Gastrocnemius medialis (tissue), 4 donors: ENCODE results near the gene KLHL41. TPM values are rescaled to one million over a fixed set of nuclear protein-coding genes. Genes with fewer than 3 reads are reported as not detected.
"Not testable (repeated sequence)": the region's sequence is repeated elsewhere in the genome, so short reads cannot be mapped to it uniquely, and the experiment has no call there.

Source experiments
- ATAC-seq, 2 donors: fragments of 150-250 bp; one replicate each; pipeline ENCODE4 v1.9.1; 2016
- DNase-seq, 2 donors: peaks; one replicate each; pipeline ENCODE4 v3.0.0-alpha.2; 2019
- H3K27ac ChIP-seq, 4 donors: fragments of 200-600 bp; sonication (generic); 1 replicate in 1 of 4; 2 replicates in 3 of 4; pipeline ENCODE4 v1.5.1; 2016 to 2018; ENCODE audit warnings: mild to moderate bottlenecking in 2 of 4, moderate library complexity in 1 of 4
- H3K27me3 ChIP-seq, 3 donors: fragments of 200-600 bp; sonication (generic) in 2 of 3; 1 replicate in 1 of 3; 2 replicates in 2 of 3; pipeline versions ENCODE4 v1.5.1 to v1.6.0; 2016 to 2019; ENCODE audit warnings: mild to moderate bottlenecking in 1 of 3, moderate library complexity in 1 of 3
- H3K36me3 ChIP-seq, 2 donors: fragments of 200-600 bp; sonication (generic) in 1 of 2; one replicate each; pipeline ENCODE4 v1.5.1; 2017 to 2018
- H3K4me1 ChIP-seq, 2 donors: fragments of 200-600 bp; sonication (generic) in 1 of 2; one replicate each; pipeline ENCODE4 v1.5.1; 2016 to 2017; ENCODE audit warnings: mild to moderate bottlenecking in 2 of 2
- H3K4me3 ChIP-seq, 4 donors: fragments of 200-600 bp; sonication (generic) in 3 of 4; 1 replicate in 1 of 4; 2 replicates in 3 of 4; pipeline ENCODE4 v1.5.1; 2016 to 2019; ENCODE audit warnings: mild to moderate bottlenecking in 2 of 4
- H3K9me3 ChIP-seq, 3 donors: fragments of 200-600 bp; sonication (generic) in 2 of 3; 1 replicate in 1 of 3; 2 replicates in 2 of 3; pipeline ENCODE4 v1.5.1; 2016 to 2019
- CTCF ChIP-seq, 5 experiments: fragments of 450-650 bp in 3 of 5; fragments of 200-600 bp in 2 of 5; sonication (generic) in 2 of 5; IDR thresholded peaks in 4 of 5; conservative IDR thresholded peaks in 1 of 5; 1 replicate in 4 of 5; 2 replicates in 1 of 5; pipeline ENCODE4 v1.5.1; 2016 to 2019; ENCODE audit warnings: antibody characterized with exemption in 5 of 5, mild to moderate bottlenecking in 3 of 5, moderate library complexity in 3 of 5
- POLR2A ChIP-seq, 2 donors: fragments of 450-650 bp; IDR thresholded peaks; one replicate each; pipeline ENCODE4 v1.6.1; 2017; ENCODE audit warnings: antibody characterized with exemption in 2 of 2, mild to moderate bottlenecking in 2 of 2, moderate library complexity in 2 of 2
- in situ Hi-C, 4 donors: fragments of 200-750 bp; cut with MboI; loops; one replicate each; pipeline versions ENCODE4 v1.15.0 to v1.8.0; 2017; ENCODE audit warnings: low sequenced_read_pairs in 4 of 4
- intact Hi-C: fragments of 100-400 bp; cut with DNase I; formaldehyde crosslinking; loops from one replicate; pipeline ENCODE4 v1.15.1; 2023; ENCODE audit warnings: low total_unique reads
- total RNA-seq, 4 donors: library from RNA; depleted of rRNA; stranded (reverse); fragments of >200 nt; gene quantifications; one replicate each; pipeline versions ENCODE4 v1.1.0 to v1.2.3, GENCODE V29; 2016

Gene KLHL41
- total RNA-seq, 4 donors from 2014 or later = 2,008 to 3,010 (median 2,782) TPM

GRCh38 chr2:169513926-169514325 lies 4.4 kb downstream of the KLHL41 start:
- Histone ChIP-seq H3K36me3 (peaks cover 0 to 38% of the 10 kb centered on the region in 2 donors), H3K4me1 (peaks cover 29 to 31% of the 10 kb centered on the region in 2 donors), H3K27ac (peak overlapping the region; percentile 90 to 95 (median 92)), H3K9me3 (no peaks in the 10 kb centered on the region), H3K27me3 (no peaks in the 10 kb centered on the region), H3K4me3 (peak overlapping the region; percentile 71 to 74 (median 72))
- in situ Hi-C loops = no loop called here
- DNase-seq (peak; percentile 78 to 90), ATAC-seq (peak; percentile 65 to 70)
- TF ChIP-seq CTCF (IDR thresholded peaks at IDR 0.05 in 4 of 5, conservative IDR thresholded peaks at IDR 0.05 in 1 of 5) (no peak), POLR2A (IDR thresholded peaks at IDR 0.05) (peak in 1 of 2 donors; percentile 63)
- intact Hi-C loops = loop anchor here (5.0 to 10.0 kb wide), 2 partner anchors 311 to 1648 kb away; partner anchors contain the start of genes METTL5, TLK1 and UBR3

- H3K9me3 ChIP-seq, H3K27me3 ChIP-seq, in situ Hi-C loops, ATAC-seq, DNase-seq: not testable (repeated sequence)
- Histone ChIP-seq H3K4me1 (peaks cover 25 to 38% of the 10 kb centered on the region in 2 donors), H3K27ac (peak overlapping the region; percentile 90 to 95 (median 92)), H3K4me3 (peak overlapping the region; percentile 51 to 74 (median 72)), H3K36me3 (peaks cover 0 to 47% of the 10 kb centered on the region in 2 donors)
- intact Hi-C loops = loop anchor here (5.0 to 10.0 kb wide), 3 partner anchors 37 to 1648 kb away; partner anchors contain the start of genes BBS5, METTL5, TLK1 and UBR3
Measured at GRCh38 chr2:169514758-169515157, 5.3 kb downstream of the KLHL41 start.

- peak overlapping the region; percentile 15 to 74 (median 62) for H3K4me3 ChIP-seq
- peak; percentile 65 to 78 for ATAC-seq
- DNase-seq = peak; percentile 73 to 81
- H3K27me3 ChIP-seq, in situ Hi-C loops, H3K9me3 ChIP-seq: not testable (repeated sequence)
- peak in 1 of 2 donors; percentile 27 for TF ChIP-seq POLR2A (IDR thresholded peaks at IDR 0.05)
- intact Hi-C loops = loop anchor here (5.0 to 10.0 kb wide), 2 partner anchors 39 to 308 kb away; partner anchors contain the start of genes BBS5, METTL5 and UBR3
- H3K27ac ChIP-seq = peak overlapping the region; percentile 90 to 95 (median 92)
- peaks cover 38 to 43% of the 10 kb centered on the region in 2 donors for H3K4me1 ChIP-seq
- H3K36me3 ChIP-seq = peaks cover 0 to 61% of the 10 kb centered on the region in 2 donors
Measured at GRCh38 chr2:169516488-169516995, 7.0 kb downstream of the KLHL41 start.

- H3K27ac ChIP-seq = peak overlapping the region; percentile 90 to 95 (median 92)
- in situ Hi-C loops (no loop called here), intact Hi-C loops (no loop called here)
- peaks cover 0 to 86% of the 10 kb centered on the region in 2 donors for H3K36me3 ChIP-seq
- peaks cover 46 to 47% of the 10 kb centered on the region in 2 donors for H3K4me1 ChIP-seq
- no peak for TF ChIP-seq CTCF (IDR thresholded peaks at IDR 0.05 in 4 of 5, conservative IDR thresholded peaks at IDR 0.05 in 1 of 5)
- TF ChIP-seq POLR2A (IDR thresholded peaks at IDR 0.05) = no peak
- H3K27me3 ChIP-seq = no peaks in the 10 kb centered on the region
- H3K9me3 ChIP-seq = no peaks in the 10 kb centered on the region
- no peak for DNase-seq
- ATAC-seq = no peak
- no peak overlapping the region for H3K4me3 ChIP-seq
Measured at GRCh38 chr2:169520896-169521295, 11.4 kb downstream of the KLHL41 start.

GRCh38 chr2:169523681-169524080 lies 14.2 kb downstream of the KLHL41 start:
- peaks cover 22 to 28% of the 10 kb centered on the region in 2 donors for H3K4me1 ChIP-seq
- H3K4me3 ChIP-seq = no peak overlapping the region
- intact Hi-C loops = no loop called here
- in situ Hi-C loops = no loop called here
- no peaks in the 10 kb centered on the region for H3K27me3 ChIP-seq
- no peak for ATAC-seq
- DNase-seq = no peak
- no peak for TF ChIP-seq POLR2A (IDR thresholded peaks at IDR 0.05)
- peaks cover 0 to 91% of the 10 kb centered on the region in 2 donors for H3K36me3 ChIP-seq
- H3K27ac ChIP-seq = peak overlapping the region; percentile 0 to 53 (median 14)
- H3K9me3 ChIP-seq = no peaks in the 10 kb centered on the region

GRCh38 chr2:169525434-169525833 lies 15.9 kb downstream of the KLHL41 start:
- no peak for ATAC-seq
- H3K4me1 ChIP-seq = peaks cover 17 to 20% of the 10 kb centered on the region in 2 donors
- H3K9me3 ChIP-seq = no peaks in the 10 kb centered on the region
- H3K36me3 ChIP-seq = peaks cover 0 to 94% of the 10 kb centered on the region in 2 donors
- H3K27ac ChIP-seq = peak overlapping the region in 1 of 4 donors; percentile 53
- H3K4me3 ChIP-seq = no peak overlapping the region
- DNase-seq = no peak
- intact Hi-C loops = no loop called here
- in situ Hi-C loops = no loop called here
- H3K27me3 ChIP-seq = no peaks in the 10 kb centered on the region
- TF ChIP-seq CTCF (IDR thresholded peaks at IDR 0.05 in 4 of 5, conservative IDR thresholded peaks at IDR 0.05 in 1 of 5) (no peak), POLR2A (IDR thresholded peaks at IDR 0.05) (no peak)
